Suprapubic skin (tissue), 4 donors: ENCODE data around the gene PIK3CG.

Experiments
- EP300 ChIP-seq: sonication (generic); formaldehyde crosslinking; IDR thresholded peaks from one replicate; pipeline ENCODE4 v1.6.1; 2017; ENCODE audit warnings: antibody characterized with exemption
- POLR2A ChIP-seq, 2 donors: fragments of 450-650 bp; IDR thresholded peaks; one replicate each; pipeline ENCODE4 v1.6.1; 2017; ENCODE audit warnings: antibody characterized with exemption in 2 of 2, mild to moderate bottlenecking in 2 of 2, moderate library complexity in 2 of 2
- POLR2AphosphoS5 ChIP-seq, 3 donors: sonication (generic); formaldehyde crosslinking; IDR thresholded peaks; one replicate each; pipeline ENCODE4 v1.6.1; 2017; ENCODE audit warnings: antibody characterized with exemption in 3 of 3
- TF ChIP-seq, protein P1 (sequence below), 2 donors: fragments of 200-600 bp in 1 of 2; fragments of 450-650 bp in 1 of 2; sonication (generic) in 1 of 2; IDR thresholded peaks; one replicate each; pipeline ENCODE4 v1.5.1; 2016 to 2019; ENCODE audit warnings: antibody characterized with exemption in 2 of 2, mild to moderate bottlenecking in 1 of 2, moderate library complexity in 1 of 2

- no peak for TF ChIP-seq POLR2A (IDR thresholded peaks at IDR 0.05)
- TF ChIP-seq EP300: no peak
- TF ChIP-seq, protein P1, sequence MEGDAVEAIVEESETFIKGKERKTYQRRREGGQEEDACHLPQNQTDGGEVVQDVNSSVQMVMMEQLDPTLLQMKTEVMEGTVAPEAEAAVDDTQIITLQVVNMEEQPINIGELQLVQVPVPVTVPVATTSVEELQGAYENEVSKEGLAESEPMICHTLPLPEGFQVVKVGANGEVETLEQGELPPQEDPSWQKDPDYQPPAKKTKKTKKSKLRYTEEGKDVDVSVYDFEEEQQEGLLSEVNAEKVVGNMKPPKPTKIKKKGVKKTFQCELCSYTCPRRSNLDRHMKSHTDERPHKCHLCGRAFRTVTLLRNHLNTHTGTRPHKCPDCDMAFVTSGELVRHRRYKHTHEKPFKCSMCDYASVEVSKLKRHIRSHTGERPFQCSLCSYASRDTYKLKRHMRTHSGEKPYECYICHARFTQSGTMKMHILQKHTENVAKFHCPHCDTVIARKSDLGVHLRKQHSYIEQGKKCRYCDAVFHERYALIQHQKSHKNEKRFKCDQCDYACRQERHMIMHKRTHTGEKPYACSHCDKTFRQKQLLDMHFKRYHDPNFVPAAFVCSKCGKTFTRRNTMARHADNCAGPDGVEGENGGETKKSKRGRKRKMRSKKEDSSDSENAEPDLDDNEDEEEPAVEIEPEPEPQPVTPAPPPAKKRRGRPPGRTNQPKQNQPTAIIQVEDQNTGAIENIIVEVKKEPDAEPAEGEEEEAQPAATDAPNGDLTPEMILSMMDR (IDR thresholded peaks at IDR 0.05): no peak
- no peak for TF ChIP-seq POLR2AphosphoS5 (IDR thresholded peaks at IDR 0.05)
Measured at GRCh38 chr7:106881984-106882383, 16.9 kb downstream of the PIK3CG start.
